Epithelial cell of prostate (primary cell): ENCODE measurements around the gene IL7R.
"Not testable (repeated sequence)": the region's sequence is repeated elsewhere in the genome, so short reads cannot be mapped to it uniquely, and the experiment has no call there.

ENCODE experiments used
- DNase-seq: peaks from one replicate; pipeline ENCODE4 v3.0.0-alpha.2; 2011; ENCODE audit warnings: low read depth, low spot score
- H3K27ac ChIP-seq: fragments of 450-650 bp; 2 replicates; pipeline ENCODE4 v1.5.1; 2017; ENCODE audit warnings: mild to moderate bottlenecking

The IL7R gene

DNA sequence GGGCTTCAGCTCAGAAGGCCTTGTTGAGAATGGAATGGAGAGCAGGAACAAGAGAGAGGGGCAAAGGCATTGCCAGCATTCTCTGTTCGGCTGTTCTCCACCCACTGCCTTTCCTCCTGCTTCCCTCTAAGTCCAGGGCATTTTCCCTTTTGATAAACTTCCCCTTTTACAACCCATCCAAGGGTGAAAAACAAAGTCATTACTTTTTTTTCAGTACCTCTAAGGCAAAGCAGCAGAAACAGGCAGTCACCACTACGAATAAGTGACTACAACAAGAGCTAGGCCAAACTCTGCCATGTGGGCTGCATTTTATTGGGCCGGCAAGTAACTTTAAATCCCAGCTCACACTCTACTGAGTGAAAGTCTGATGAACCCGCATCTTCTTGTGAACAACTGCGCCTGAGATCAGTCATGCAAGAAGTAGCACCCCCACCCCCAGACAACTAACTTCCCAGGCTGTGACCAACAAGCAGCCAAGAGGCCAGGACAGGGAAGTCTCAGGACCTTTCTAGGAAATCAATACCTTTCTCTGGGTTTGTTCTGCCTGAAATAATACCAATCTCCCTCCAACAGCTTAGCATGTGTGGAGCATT, 13.1 kb downstream of the IL7R start:
- no peak overlapping the region for H3K27ac ChIP-seq
- DNase-seq, result no peak

DNA sequence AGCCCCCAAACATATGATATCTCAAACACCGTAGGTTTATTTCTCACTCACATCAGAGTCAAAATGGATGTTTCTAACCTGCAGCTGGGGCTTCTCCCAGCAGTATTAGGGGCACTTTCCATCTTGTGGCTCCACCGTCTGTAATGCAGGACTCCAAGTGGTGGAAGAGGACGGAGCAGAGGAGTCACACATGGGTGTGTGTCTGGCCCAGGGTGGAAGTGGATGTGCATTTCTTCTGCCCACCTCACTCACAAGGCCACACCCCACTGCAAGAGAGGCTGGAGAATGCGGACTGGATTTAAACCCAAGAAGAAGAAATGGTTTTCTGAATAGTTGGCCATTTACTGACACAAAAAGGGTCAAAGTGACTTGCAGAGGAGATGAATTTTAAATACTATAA, 13.9 kb downstream of the IL7R start:
- H3K27ac ChIP-seq, result no peak overlapping the region
- DNase-seq, result no peak

DNA sequence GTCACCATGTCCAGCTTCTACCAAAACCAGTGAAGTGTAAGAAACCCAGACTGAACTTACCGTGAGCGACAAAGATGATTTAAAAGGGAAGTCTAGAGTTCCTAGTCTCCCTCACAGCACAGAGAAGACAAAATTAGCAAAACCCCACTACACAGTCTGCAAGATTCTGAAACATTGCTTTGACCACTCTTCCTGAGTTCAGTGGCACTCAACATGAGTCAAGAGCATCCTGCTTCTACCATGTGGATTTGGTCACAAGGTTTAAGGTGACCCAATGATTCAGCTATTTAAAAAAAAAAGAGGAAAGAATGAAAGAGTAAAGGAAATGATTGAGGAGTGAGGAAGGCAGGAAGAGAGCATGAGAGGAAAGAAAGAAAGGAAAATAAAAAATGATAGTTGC, 19.8 kb downstream of the IL7R start:
- no peak for DNase-seq
- peak overlapping the region; percentile 15 for H3K27ac ChIP-seq

DNA sequence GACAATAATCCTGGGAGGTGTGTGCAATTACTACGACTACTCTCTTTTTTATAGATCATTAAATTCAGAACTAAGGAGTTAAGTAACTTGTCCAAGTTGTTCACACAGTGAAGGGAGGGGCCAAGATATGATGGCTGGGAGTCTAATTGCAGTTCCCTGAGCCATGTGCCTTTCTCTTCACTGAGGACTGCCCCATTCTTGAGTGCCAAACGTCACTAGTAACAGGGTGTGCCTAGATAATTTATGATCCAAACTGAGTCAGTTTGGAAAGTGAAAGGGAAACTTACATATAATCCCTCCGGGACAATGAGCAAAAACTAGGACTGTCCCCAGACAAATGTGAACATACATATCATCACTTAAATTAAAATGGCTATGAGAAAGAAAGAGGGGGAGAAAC, 20.2 kb downstream of the IL7R start:
- peak; percentile 60 for DNase-seq
- H3K27ac ChIP-seq, result peak overlapping the region; percentile 15

DNA sequence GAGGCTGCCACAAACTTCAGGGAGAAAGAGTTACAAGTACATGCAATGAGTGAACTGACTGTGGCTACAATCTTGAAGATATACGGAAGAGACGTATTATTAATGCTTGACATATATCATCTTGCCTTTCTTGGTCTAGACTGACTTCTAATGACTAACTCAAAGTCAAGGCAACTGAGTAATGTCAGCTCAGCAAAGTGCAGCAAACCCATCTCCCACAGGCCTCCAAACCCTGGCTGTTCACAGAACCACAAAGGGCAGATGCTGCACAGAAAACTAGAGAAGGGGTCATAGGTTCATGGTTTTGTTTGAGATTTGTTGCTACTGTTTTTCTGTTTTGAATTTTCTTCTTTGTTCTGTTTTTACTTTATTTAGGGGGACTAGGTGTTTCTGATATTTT, 21.0 kb downstream of the IL7R start:
- H3K27ac ChIP-seq, result no peak overlapping the region
- no peak for DNase-seq

DNA sequence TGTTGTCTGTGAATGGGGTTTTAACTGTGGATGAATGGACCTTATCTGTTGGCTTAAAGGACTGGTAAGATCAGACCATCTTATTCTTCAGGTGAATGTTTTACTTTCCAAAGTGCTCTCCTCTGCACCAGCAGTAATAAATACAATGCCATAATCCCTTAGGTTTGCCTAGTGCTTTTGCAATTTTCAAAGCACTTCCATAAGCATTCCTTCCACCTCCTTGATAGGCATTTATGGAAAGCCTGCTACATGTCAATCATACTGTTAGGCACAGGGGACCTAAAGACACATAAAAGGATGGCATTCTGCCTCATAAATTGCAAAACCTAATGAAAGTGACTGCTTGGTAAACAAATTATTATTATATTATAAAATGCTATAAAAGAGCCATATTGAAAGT, 21.4 kb downstream of the IL7R start:
- no peak overlapping the region for H3K27ac ChIP-seq
- no peak for DNase-seq

DNA sequence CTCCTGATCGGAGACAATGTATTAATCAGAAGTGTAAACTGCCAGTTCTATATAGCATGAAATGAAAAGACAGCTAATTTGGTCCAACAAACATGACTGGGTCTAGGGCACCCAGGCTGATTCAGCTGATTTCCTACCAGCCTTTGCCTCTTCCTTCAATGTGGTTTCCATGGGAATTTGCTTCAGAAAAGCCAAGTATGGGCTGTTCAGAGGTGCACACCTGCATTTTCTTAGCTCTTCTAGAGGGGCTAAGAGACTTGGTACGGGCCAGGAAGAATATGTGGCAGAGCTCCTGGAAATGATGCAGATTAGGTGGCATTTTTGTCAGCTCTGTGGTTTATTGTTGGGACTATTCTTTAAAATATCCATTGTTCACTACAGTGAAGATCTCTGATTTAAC, 22.4 kb downstream of the IL7R start:
- no peak overlapping the region for H3K27ac ChIP-seq
- DNase-seq, result no peak

DNA sequence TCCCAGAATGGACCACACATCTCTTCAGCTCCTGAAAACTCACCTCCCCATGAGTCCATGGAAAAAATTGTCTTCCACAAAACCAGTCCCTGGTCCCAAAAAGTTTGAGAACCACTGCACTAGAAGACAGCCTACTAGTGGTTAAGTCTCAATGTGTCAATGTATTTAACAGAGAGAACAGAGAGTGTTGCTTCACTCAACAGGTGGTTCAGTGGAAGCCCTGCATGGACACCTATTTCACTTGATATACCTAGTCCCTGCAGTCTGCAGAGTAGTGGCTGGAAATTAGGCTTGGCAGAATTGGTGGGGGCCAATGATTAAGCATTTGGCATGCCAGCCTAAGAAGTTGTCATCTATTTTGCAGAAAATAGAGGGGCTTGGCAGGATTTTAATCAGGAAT, 23.0 kb downstream of the IL7R start:
- no peak overlapping the region for H3K27ac ChIP-seq
- DNase-seq, result no peak

DNA sequence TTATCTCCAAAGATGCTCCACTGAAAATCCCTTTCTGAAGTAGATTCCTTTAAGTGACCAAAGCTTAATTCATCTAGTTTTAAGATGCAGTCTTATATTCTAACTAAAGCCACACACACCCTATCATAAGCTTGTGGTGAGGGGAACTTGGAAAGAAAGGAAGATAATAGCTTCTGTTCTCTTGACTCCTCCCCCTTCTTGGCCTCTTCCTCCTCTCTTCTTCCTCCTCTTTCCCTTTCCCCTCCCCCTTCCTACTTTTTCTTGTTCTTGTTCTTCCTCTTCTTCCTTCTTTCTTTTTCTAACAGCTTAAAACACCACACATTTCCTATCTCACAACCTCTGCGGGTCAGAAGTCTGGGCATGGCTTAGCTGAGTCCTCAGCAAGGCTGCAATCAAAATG, 23.5 kb downstream of the IL7R start:
- DNase-seq, result no peak

DNA sequence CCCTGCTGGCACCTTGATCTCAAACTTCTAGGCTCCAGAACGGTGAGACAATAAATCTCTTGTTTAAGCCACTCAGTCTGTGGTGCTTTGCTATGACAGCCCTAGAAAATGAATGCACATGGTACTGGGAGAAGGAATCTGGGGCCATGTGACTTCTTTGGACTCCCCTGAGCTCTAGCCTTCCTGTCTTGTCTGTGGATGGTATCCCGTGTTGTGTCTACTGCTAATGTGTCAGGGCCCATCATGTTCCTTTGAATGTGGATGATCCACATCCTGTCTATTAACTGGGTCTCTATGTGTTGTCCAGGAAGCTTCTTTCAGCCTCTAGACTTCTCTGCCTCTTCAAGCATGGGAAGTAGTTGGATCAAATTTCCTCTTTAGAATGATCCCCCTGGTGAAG, 25.1 kb downstream of the IL7R start:
- no peak for DNase-seq

More for the DNA sequence above, 23.5 kb downstream of the IL7R start:
- H3K27ac ChIP-seq, result no peak overlapping the region

DNA sequence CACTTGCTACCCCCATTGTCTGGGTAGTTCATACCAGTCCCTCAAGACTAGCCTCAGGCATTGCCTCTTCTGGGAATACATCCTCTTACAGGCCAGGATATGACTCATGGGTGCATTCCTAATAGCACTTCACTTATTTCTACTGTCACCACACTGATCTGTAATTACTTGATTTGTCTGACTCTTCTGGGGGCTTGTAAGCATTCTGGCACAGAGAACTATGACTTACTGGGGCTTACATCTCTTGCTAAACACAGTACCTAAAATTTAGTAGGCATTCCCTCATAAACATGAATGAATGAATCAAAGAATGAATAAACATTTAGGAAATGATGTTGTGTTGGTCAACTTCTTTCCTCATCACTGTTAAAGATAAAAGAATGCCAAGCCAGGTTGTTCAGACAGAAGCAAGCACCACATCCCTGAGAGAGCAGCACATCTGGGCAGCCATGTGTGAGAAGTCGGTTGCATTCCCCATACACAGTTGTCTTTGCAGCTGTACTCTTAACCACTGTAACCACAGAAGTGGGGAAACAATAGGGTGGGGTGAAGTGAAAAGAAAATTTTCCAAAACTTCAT, 27.6 kb downstream of the IL7R start:
- peak overlapping the region; percentile 46 for H3K27ac ChIP-seq
- DNase-seq, result peak; percentile 60

More for the DNA sequence above, 25.1 kb downstream of the IL7R start:
- no peak overlapping the region for H3K27ac ChIP-seq

DNA sequence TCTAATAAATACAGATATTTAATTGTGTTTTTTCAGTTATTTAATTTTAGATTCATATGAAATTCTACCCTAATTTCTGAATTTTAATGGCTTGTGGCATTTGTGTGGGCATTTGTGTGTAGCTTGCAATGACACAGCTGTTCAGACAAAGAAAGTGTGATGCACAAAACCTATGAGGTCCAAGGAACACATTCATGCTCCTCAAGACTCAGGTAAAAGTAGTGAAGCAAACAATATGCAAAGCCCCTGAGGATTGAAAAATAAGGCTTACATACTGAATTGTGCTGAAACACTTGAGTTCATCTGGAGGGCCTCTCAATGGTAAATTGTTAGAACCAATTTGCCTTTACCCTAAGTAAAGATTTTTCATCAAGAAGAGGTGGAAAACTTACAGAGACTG, 28.1 kb downstream of the IL7R start:
- DNase-seq, result no peak
- H3K27ac ChIP-seq, result peak overlapping the region; percentile 46

DNA sequence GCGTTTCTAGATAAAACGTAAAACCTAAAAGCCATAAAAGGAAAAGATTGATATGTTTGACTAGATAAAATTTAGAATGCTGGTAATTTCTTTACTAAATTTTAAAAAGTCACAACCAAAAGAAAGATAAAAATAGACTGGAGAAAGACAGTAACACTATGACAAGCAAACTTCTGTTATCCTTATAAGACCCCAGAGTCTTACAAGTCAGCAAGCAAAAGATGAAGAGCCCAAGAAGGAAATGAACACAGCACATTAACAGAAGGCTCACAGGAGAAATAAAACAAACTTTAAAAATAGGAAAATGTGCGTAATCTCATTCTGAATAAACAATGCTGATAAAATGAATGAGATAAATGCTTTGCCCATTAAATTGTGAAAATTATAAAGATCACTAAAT, 29.7 kb downstream of the IL7R start:
- DNase-seq, result no peak
- H3K27ac ChIP-seq, result no peak overlapping the region

DNA sequence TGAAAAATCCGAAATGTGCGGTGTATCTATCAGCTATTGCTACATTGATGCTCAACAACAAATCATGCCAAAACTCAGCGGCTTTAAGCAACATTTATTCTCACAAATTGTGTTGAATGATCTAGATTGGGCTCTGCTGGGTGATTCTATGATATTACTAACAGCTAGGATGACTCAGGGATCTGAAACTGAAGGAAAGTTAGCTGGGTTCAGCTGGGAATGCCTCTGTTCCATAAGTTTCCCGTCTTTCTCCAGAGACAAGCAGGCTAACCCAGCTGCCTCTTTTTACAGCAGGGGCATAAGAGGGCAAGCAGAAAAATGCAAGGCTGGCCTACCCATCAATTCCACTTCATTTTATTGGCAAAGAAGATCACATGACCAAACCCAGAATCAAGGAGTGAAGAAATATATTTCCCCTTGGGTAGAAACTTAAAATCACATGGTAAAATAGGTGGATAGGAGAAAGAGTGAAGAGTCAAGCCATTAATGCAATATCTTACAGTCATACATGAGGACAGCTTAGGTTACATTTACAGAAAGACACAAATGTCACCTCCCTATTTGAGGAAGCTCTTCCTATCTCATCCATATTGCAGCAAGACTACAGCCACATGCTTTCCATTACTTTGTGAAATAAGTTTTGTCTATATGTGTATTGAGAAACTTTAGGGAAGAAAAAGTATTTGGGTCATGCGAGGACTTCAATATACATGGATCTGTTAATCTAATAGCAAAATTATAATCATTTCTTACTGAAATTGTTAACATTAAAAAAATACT, 30.8 kb downstream of the IL7R start:
- H3K27ac ChIP-seq, result no peak overlapping the region
- DNase-seq, result no peak

DNA sequence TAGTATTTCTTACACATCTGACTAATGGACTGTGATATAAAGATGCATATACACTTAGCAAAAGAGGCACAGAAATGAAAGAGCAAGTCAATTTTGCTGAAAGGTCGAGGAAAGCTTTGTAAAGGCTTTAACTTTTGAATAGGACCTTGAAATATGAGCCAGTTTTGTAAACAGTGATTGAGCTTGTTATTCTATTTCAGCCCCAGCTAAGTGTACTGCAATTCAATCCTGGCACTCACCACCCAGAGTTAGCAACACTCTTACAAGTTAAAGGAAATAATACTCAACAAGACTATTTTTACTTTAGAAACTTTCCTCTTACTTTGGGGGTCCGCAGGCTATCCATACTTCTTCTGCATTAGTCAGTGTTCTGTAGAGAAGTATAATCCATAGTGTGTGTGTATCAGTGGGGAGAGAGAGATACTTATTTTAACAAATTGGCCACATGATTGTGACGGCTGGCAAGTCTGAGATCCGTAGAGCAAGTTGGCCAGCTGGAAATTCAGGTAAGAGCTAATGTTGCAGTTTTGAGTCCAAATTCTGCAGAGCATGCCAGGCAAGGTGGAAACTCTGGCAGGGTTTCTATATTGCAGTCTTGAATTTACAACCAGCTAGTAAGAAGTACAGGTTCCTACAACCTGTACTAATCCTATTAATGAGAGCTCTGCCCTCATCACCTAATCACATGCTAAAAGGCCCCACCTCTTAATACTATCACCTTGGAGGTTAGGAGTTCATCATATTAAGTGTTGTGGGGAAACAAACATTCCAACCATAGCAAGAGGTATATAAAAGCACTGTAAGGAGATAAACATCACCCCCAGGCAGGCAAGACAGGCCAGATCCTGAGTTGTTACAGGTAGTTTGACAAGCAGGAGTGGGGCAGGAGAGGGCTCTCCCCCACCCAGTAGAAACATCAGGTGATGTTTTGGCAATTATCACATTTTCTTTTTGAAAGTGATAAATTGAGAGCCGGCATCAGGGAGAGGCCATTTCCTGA, 33.6 kb downstream of the IL7R start:
- H3K27ac ChIP-seq, result no peak overlapping the region
- no peak for DNase-seq

DNA sequence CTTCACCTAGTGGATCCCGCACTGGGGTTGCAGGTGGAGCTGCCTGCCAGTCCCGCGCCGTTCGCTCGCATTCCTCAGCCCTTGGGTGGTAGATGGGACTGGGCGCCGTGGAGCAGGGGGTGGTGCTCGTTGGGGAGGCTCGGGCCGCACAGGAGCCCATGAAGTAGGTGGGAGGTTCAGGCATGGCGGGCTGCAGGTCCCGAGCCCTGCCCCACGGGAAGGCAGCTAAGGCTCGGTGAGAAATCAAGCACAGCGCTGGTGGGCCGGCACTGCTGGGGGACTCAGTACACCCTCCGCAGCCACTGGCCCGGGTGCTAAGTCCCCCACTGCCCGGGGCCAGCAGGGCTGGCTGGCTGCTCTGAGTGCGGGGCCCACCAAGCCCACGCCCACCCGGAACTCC, 36.1 kb downstream of the IL7R start:
- DNase-seq, H3K27ac ChIP-seq: not testable (repeated sequence)

DNA sequence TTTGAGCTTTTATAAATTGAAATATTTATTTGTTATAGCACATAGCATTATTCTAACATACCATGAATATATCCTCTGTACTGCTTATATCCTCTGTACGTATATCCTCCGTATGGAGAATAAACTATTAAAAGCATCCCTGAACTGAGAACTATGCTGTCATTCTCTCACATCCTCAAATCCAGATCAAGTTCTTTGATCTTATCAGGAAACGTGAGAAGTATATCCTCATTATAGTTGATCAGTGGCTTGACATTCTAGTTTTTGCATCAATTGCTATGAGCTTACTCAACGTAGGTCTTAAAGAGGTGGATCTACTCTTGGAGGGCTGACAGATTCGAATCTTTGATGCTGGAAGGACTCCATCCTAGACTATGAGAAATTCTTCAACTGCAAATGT, 37.4 kb downstream of the IL7R start:
- no peak overlapping the region for H3K27ac ChIP-seq
- DNase-seq, result no peak

DNA sequence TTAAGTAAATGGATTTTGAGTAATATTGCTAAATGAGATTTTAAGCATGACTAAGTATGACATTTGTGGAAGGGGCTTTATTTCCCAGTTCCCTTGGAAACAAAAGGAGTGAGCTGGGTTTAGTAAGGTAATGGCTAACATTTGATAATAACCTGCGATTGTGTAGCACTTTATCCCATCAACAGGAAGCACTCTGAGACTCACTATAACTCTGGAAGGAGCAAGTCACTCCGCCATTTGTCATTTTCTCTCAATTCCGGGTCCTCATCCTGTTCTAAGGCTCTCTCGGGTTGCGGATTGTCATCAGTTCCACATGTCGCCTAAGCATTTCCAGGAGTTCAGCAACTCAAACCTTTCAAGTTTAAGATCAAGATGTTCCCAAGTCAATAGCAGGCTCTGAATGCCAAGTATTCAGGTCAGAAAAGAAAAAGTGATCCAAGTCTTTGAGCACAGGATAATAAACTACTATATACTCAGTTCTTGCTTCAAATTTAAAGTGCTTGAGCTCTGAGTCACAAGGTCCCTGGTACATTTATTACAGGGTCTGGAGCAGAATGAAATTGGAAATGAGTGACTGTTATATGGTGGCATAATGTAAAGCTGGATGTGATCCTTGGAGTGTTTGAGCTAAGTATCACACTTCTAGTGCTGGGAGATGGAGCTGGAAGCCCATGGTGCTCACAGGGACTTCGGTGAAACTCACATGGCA, 42.4 kb downstream of the IL7R start:
- no peak for DNase-seq
- H3K27ac ChIP-seq, result no peak overlapping the region

DNA sequence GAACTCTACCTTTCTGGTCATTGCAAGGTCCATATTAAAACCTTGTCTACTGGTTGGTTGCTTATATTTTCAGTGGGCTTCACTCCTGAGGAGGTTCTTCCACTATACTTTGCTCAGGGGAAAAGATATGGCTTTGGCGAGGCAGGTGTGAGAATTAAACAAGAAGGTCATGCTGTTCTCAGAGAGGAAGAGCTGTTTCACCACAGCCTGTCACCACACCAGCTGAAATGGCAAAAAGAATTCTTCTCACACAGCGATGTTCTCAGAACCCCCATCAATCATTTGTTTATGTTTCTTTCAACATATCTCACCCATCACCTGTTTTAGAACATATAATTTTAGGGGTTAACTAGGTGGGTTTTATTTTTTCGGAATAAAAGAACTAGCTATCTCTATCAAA, 43.1 kb downstream of the IL7R start:
- DNase-seq, result no peak
- no peak overlapping the region for H3K27ac ChIP-seq
